Keratinocyte (primary cell): ENCODE measurements around the gene GCSAM. TPM values are rescaled to one million over a fixed set of nuclear protein-coding genes. Genes with fewer than 3 reads are reported as not detected.

Source experiments
- DNase-seq: peaks from one replicate; pipeline ENCODE4 v3.0.0-alpha.2; 2011; ENCODE audit warnings: low read depth, missing footprints, low spot score
- FAIRE-seq: peaks from 2 replicates; lab custom pipeline; 2011; peaks lifted over from hg19 to GRCh38; lab: Jason Lieb, UNC
- H2AFZ ChIP-seq: 2 replicates; pipeline ENCODE4 v1.6.0; 2012; ENCODE audit warnings: low read length, control low read depth, inconsistent platforms; ENCODE audit not compliant: control insufficient read depth
- H3K27ac ChIP-seq: 2 replicates; pipeline ENCODE4 v1.5.1; 2011; ENCODE audit warnings: low read length; ENCODE audit not compliant: control insufficient read depth, insufficient read depth
- H3K27me3 ChIP-seq: 3 replicates; pipeline ENCODE4 v1.6.0; 2011; ENCODE audit warnings: low read length; ENCODE audit not compliant: control insufficient read depth, insufficient read depth; ENCODE audit errors: extremely low read depth
- H3K36me3 ChIP-seq, 2 experiments: 2 replicates in 1 of 2; 3 replicates in 1 of 2; pipeline ENCODE4 v1.5.1; 2011; ENCODE audit warnings: low read length in 2 of 2, mild to moderate bottlenecking in 1 of 2; ENCODE audit not compliant: control insufficient read depth in 2 of 2, insufficient read depth in 2 of 2; ENCODE audit errors: extremely low read depth in 1 of 2
- H3K4me1 ChIP-seq: 3 replicates; pipeline ENCODE4 v1.5.1; 2011; ENCODE audit warnings: low read length; ENCODE audit not compliant: control insufficient read depth, insufficient read depth; ENCODE audit errors: extremely low read depth
- H3K4me2 ChIP-seq: 3 replicates; pipeline ENCODE4 v1.6.0; 2011; ENCODE audit warnings: low read depth, low read length; ENCODE audit not compliant: control insufficient read depth, insufficient read depth; ENCODE audit errors: extremely low read depth
- H3K4me3 ChIP-seq, 3 experiments: fragments of 200-600 bp in 1 of 3; sonication (generic) in 1 of 3; 2 replicates in 2 of 3; 3 replicates in 1 of 3; pipeline ENCODE4 v1.5.1; 2011 to 2016; ENCODE audit warnings: low read length in 3 of 3, mild to moderate bottlenecking in 3 of 3, control low read depth in 2 of 3, inconsistent platforms in 1 of 3, low read depth in 1 of 3, mixed read lengths in 1 of 3, mixed run types in 1 of 3, moderate library complexity in 1 of 3; ENCODE audit not compliant: control insufficient read depth in 2 of 3, insufficient read depth in 2 of 3; ENCODE audit errors: extremely low read depth in 1 of 3
- H3K79me2 ChIP-seq: 2 replicates; pipeline ENCODE4 v1.6.0; 2012; ENCODE audit warnings: low read length; ENCODE audit not compliant: control insufficient read depth, insufficient read depth
- H3K9ac ChIP-seq: 3 replicates; pipeline ENCODE4 v1.6.0; 2011; ENCODE audit warnings: low read length; ENCODE audit not compliant: control insufficient read depth, insufficient read depth; ENCODE audit errors: extremely low read depth
- H3K9me1 ChIP-seq: 3 replicates; pipeline ENCODE4 v1.6.0; 2011; ENCODE audit warnings: low read length; ENCODE audit not compliant: control insufficient read depth, insufficient read depth; ENCODE audit errors: extremely low read depth
- H3K9me3 ChIP-seq: 2 replicates; pipeline ENCODE4 v1.5.1; 2012; ENCODE audit warnings: low read depth, low read length; ENCODE audit not compliant: control insufficient read depth
- H4K20me1 ChIP-seq: 3 replicates; pipeline ENCODE4 v1.6.0; 2011; ENCODE audit warnings: low read length; ENCODE audit not compliant: control insufficient read depth, insufficient read depth; ENCODE audit errors: extremely low read depth
- CTCF ChIP-seq, 3 experiments: IDR thresholded peaks in 1 of 3; conservative IDR thresholded peaks in 1 of 3; optimal IDR thresholded peaks in 1 of 3; 2 replicates in 2 of 3; 3 replicates in 1 of 3; pipeline versions ENCODE3 to v1.5.1; 2011; ENCODE audit warnings: low read length in 3 of 3, mild to moderate bottlenecking in 3 of 3, moderate library complexity in 2 of 3, control low read depth in 1 of 3, inconsistent platforms in 1 of 3; ENCODE audit not compliant: insufficient read depth in 2 of 3; ENCODE audit errors: extremely low read depth in 1 of 3
- EZH2 ChIP-seq: IDR thresholded peaks from one replicate; pipeline ENCODE4 v1.6.1; 2012; ENCODE audit warnings: inconsistent platforms, mild to moderate bottlenecking, low read length, moderate library complexity
- dilution Hi-C: fragments of 300-500 bp; cut with MboI; formaldehyde crosslinking; loops from one replicate; pipeline ENCODE4 v1.7.0; 2020; ENCODE audit warnings: low sequenced_read_pairs; ENCODE audit not compliant: extremely low pct_ligation_motif_present
- polyA plus RNA-seq, 5 experiments: library from polyadenylated mRNA; depleted of rRNA in 3 of 5; stranded (reverse) in 3 of 5; stranded (forward) in 1 of 5; unstranded in 1 of 5; fragments of >200 nt; gene quantifications; 1 replicate in 1 of 5; 2 replicates in 3 of 5; 3 replicates in 1 of 5; pipeline versions ENCODE4 v1.2.1 to v1.2.3, GENCODE V29; 2011 to 2012; ENCODE audit warnings: missing spikeins in 2 of 5, low read depth in 1 of 5, low replicate concordance in 1 of 5

The GCSAM gene
- polyA plus RNA-seq, 1 donor (not counting 4 experiments of a cell fraction or from before 2014, with no cell fraction given), result 2.9 TPM

- no peak for FAIRE-seq
- no peak overlapping the region for H3K4me2 ChIP-seq
- no peaks in the 10 kb centered on the region for H3K9me3 ChIP-seq
- peaks cover 12% of the 10 kb centered on the region for H3K4me1 ChIP-seq
- no peak overlapping the region for H3K9ac ChIP-seq
- no peak overlapping the region for H3K27ac ChIP-seq
- H2AFZ ChIP-seq, result no peak overlapping the region
- no peak for DNase-seq
- H4K20me1 ChIP-seq, result no peaks in the 10 kb centered on the region
- no peaks in the 10 kb centered on the region for H3K79me2 ChIP-seq
- H3K4me3 ChIP-seq, result no peak overlapping the region
- H3K9me1 ChIP-seq, result no peaks in the 10 kb centered on the region
- H3K36me3 ChIP-seq, result no peaks in the 10 kb centered on the region
- dilution Hi-C loops, result no loop called here
- no peak for TF ChIP-seq CTCF (optimal IDR thresholded peaks at IDR 0.05 in 1 of 3, IDR thresholded peaks at IDR 0.05 in 1 of 3, conservative IDR thresholded peaks at IDR 0.05 in 1 of 3; ENCODE audit: extremely low read depth in 1 of 3, insufficient read depth in 2 of 3, low read length in 3 of 3)
- TF ChIP-seq EZH2, result no peak
- H3K27me3 ChIP-seq, result no peaks in the 10 kb centered on the region
Measured at GRCh38 chr3:112136046-112136445, 3.0 kb upstream of the GCSAM start.

GRCh38 chr3:112134335-112135124 is 1.5 kb upstream of the GCSAM start:
- no peak for TF ChIP-seq CTCF (optimal IDR thresholded peaks at IDR 0.05 in 1 of 3, IDR thresholded peaks at IDR 0.05 in 1 of 3, conservative IDR thresholded peaks at IDR 0.05 in 1 of 3; ENCODE audit: extremely low read depth in 1 of 3, insufficient read depth in 2 of 3, low read length in 3 of 3)
- TF ChIP-seq EZH2, result no peak
- Histone ChIP-seq H3K27me3 (no peaks in the 10 kb centered on the region), H3K36me3 (peaks cover 0 to 2% of the 10 kb centered on the region in 2 experiments), H3K9me1 (no peaks in the 10 kb centered on the region), H3K4me2 (no peak overlapping the region), H3K9me3 (no peaks in the 10 kb centered on the region), H3K4me3 (no peak overlapping the region), H3K9ac (no peak overlapping the region), H3K79me2 (no peaks in the 10 kb centered on the region), H3K27ac (no peak overlapping the region), H2AFZ (no peak overlapping the region), H4K20me1 (no peaks in the 10 kb centered on the region), H3K4me1 (peaks cover 13% of the 10 kb centered on the region)
- DNase-seq (no peak), FAIRE-seq (peak; percentile 34)
- dilution Hi-C loops, result no loop called here
